Airway epithelial cell (primary cell): ENCODE results near the gene TSEN54. TPM values are rescaled to one million over a fixed set of nuclear protein-coding genes. Genes with fewer than 3 reads are reported as not detected.

ENCODE experiments used
- total RNA-seq: library from RNA; depleted of rRNA; stranded (reverse); fragments of >200 nt; gene quantifications from 2 replicates; pipeline ENCODE4 v1.2.3, GENCODE V29; 2015

Gene TSEN54
- total RNA-seq, result 29.6 and 43.5 TPM in 2 replicates

GRCh38 chr17:75516255-75516618 is at the start of gene TSEN54:
TSEN54 (plus strand) TSS chr17:75516528; CDS start chr17:75516561, 33 bp downstream.

DNA sequence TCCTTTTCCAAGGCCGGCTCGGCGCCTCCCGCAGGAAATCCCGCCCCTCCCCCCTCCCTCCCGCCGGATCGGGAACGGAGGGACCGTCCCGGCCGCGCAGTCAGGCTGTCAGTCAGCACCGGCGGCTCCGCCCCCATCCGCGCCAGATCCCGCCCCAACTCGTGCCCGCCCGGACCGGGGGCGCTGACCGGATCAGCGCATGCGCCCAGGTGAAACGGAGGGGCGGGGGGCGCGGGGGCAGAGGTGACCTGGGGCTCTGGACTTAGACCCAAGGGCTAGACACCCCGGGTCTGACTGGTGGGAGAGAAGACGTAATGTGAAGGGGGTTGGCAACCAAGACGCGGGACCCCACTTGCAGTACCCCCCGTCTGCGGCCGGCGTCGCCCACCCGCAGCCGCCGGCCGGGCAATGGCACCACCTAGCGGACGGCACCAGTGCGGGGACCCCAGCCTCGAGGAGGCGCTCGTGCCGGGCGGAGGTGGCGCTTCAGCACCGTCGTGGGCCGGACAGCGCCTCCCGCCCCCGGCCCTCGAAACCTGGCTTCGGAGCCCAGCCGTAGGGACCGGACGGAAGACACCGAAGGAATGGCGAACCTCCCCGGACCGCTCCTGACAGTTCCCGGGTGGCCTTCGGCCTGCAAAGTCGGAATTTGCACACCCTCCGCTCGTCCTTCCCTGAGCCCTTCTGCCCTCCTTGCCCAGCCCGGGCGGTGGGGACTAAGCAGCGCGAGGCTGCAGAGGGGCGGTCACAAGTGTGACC is 653 bp upstream of the TSEN54 start, which contains the start of gene CASKIN2:
TSS of gene CASKIN2 (minus strand) at position 42 of the 759 bp plus-strand sequence. CDS start 1,733 bp downstream, outside the sequence.

GRCh38 chr17:75524970-75525805 is 8.9 kb downstream of the TSEN54 start, which contains the start of gene LLGL2:
LLGL2 (plus strand) TSS chr17:75525697; CDS start chr17:75543427, 17,730 bp downstream.

Other genes starting within 250 kb of the TSEN54 start
- 23.2 and 32.6 TPM in 2 replicates for gene MIF4GD, start 245.3 kb upstream of the TSEN54 start, total RNA-seq
- 10.1 and 12.5 TPM in 2 replicates for gene SLC25A19, start 227.1 kb upstream of the TSEN54 start, total RNA-seq
- gene GRB2, start 110.8 kb upstream of the TSEN54 start, total RNA-seq, result 69.3 and 120 TPM in 2 replicates
- 42.2 and 54.5 TPM in 2 replicates for gene TMEM94, start 59.9 kb upstream of the TSEN54 start, total RNA-seq
- 10.4 and 15.6 TPM in 2 replicates for gene CASKIN2, start 991 bp upstream of the TSEN54 start, total RNA-seq
- gene LLGL2, start 9.2 kb downstream of the TSEN54 start, total RNA-seq, result 47.7 and 48.8 TPM in 2 replicates
- 0.07 and 0.65 TPM in 2 replicates for gene MYO15B, start 71.3 kb downstream of the TSEN54 start, total RNA-seq
- 2.4 and 2.6 TPM in 2 replicates for gene SMIM5, start 116.9 kb downstream of the TSEN54 start, total RNA-seq
- 15.7 and 22.9 TPM in 2 replicates for gene RECQL5, start 150.6 kb downstream of the TSEN54 start, total RNA-seq
- 37.0 and 56.6 TPM in 2 replicates for gene SAP30BP, start 150.8 kb downstream of the TSEN54 start, total RNA-seq
- 757 and 873 TPM in 2 replicates for gene ITGB4, start 204.9 kb downstream of the TSEN54 start, total RNA-seq
- 28.9 and 35.3 TPM in 2 replicates for gene GALK1, start 248.7 kb downstream of the TSEN54 start, total RNA-seq